Astrocyte (in vitro differentiated cells and primary cell): ENCODE data around the gene PIP4K2A.

ENCODE experiments used
- CTCF ChIP-seq: IDR thresholded peaks from 2 replicates; pipeline ENCODE4 v1.5.1; 2011; ENCODE audit warnings: low read depth, mild to moderate bottlenecking, inconsistent platforms, low read length, moderate library complexity; ENCODE audit not compliant: insufficient read depth
- EZH2 ChIP-seq: IDR thresholded peaks from 2 replicates; pipeline ENCODE4 v1.6.1; 2012; ENCODE audit warnings: mild to moderate bottlenecking, low read length, inconsistent platforms; ENCODE audit not compliant: insufficient read depth

- TF ChIP-seq CTCF (no peak), EZH2 (no peak)
Observed at GRCh38 chr10:22556774-22557173, 157.6 kb downstream of the PIP4K2A start.
